HG03469 (cell line): ENCODE data around the gene CELF2.
A peak's percentile ranks its signal among the peaks of the same experiment; 100 is the strongest.

ENCODE experiments used
- ATAC-seq: cut with Tn5 transposase; IDR thresholded peaks from one replicate; pipeline ENCODE4 v1.9.1; 2021; ENCODE audit warnings: mild to moderate bottlenecking, moderate library complexity, moderate number of reproducible peaks; ENCODE audit not compliant: unreplicated experiment

CELF2 gene

GRCh38 chr10:11057018-11057417 lies 39.3 kb downstream of the CELF2 start:
- no peak for ATAC-seq

GRCh38 chr10:11057448-11057847 lies 39.8 kb downstream of the CELF2 start:
- ATAC-seq, result no peak

- ATAC-seq, result no peak
Observed at GRCh38 chr10:11057994-11058393, 40.3 kb downstream of the CELF2 start.

- no peak for ATAC-seq
Observed at GRCh38 chr10:11058965-11059364, 41.3 kb downstream of the CELF2 start.

GRCh38 chr10:11063856-11064255 lies 46.2 kb downstream of the CELF2 start:
- ATAC-seq, result no peak

GRCh38 chr10:11064832-11065231 lies 47.2 kb downstream of the CELF2 start:
- no peak for ATAC-seq

GRCh38 chr10:11065567-11065966 lies 47.9 kb downstream of the CELF2 start:
- ATAC-seq, result no peak

- no peak for ATAC-seq
Observed at GRCh38 chr10:11066520-11066919, 48.8 kb downstream of the CELF2 start.

- no peak for ATAC-seq
Observed at GRCh38 chr10:11068861-11069633, 51.4 kb downstream of the CELF2 start.

- no peak for ATAC-seq
Observed at GRCh38 chr10:11073410-11073809, 55.7 kb downstream of the CELF2 start.

- ATAC-seq, result peak; percentile 85
Observed at GRCh38 chr10:11074536-11075267, 57.0 kb downstream of the CELF2 start.

GRCh38 chr10:11076221-11076620 lies 58.5 kb downstream of the CELF2 start:
- no peak for ATAC-seq

GRCh38 chr10:11080564-11080984 lies 62.9 kb downstream of the CELF2 start:
- ATAC-seq, result peak; percentile 78

GRCh38 chr10:11081408-11081807 lies 63.7 kb downstream of the CELF2 start:
- no peak for ATAC-seq

GRCh38 chr10:11082526-11082925 lies 64.9 kb downstream of the CELF2 start:
- ATAC-seq, result no peak

- no peak for ATAC-seq
Observed at GRCh38 chr10:11083051-11083450, 65.4 kb downstream of the CELF2 start.

- no peak for ATAC-seq
Observed at GRCh38 chr10:11085545-11085944, 67.9 kb downstream of the CELF2 start.

- no peak for ATAC-seq
Observed at GRCh38 chr10:11086177-11086840, 68.6 kb downstream of the CELF2 start.

GRCh38 chr10:11087372-11087771 lies 69.7 kb downstream of the CELF2 start:
- no peak for ATAC-seq

- ATAC-seq, result no peak
Observed at GRCh38 chr10:11088709-11089108, 71.0 kb downstream of the CELF2 start.

- no peak for ATAC-seq
Observed at GRCh38 chr10:11089272-11089671, 71.6 kb downstream of the CELF2 start.
